ENCODE results near the gene TALDO1. TPM values are rescaled to one million over a fixed set of nuclear protein-coding genes. Genes with fewer than 3 reads are reported as not detected.

Gene TALDO1
- total RNA-seq, 1 donor from 2014 or later = 277 TPM

- intact Hi-C loops (cut with micrococcal nuclease) = no loop called here
Measured at GRCh38 chr11:709109-709997, 37.9 kb upstream of the TALDO1 start.

GRCh38 chr11:714436-714835 is 32.8 kb upstream of the TALDO1 start:
- intact Hi-C loops (cut with micrococcal nuclease) = no loop called here

- intact Hi-C loops (cut with micrococcal nuclease) = loop anchor here (10.0 kb wide), 1 partner anchor 105 kb away; the partner anchor contains the start of gene IRF7
Measured at GRCh38 chr11:719214-720016, 27.8 kb upstream of the TALDO1 start.

GRCh38 chr11:720017-720641 is 27.1 kb upstream of the TALDO1 start:
- intact Hi-C loops (cut with micrococcal nuclease) = loop anchor here (10.0 kb wide), 1 partner anchor 105 kb away; the partner anchor contains the start of gene IRF7

- intact Hi-C loops (cut with micrococcal nuclease) = loop anchor here (10.0 kb wide), 1 partner anchor 106 kb away; the partner anchor contains the start of gene IRF7
Measured at GRCh38 chr11:720642-721246, 26.5 kb upstream of the TALDO1 start.

GRCh38 chr11:721247-721740 is 26.0 kb upstream of the TALDO1 start:
- intact Hi-C loops (cut with micrococcal nuclease) = loop anchor here (10.0 kb wide), 1 partner anchor 106 kb away; the partner anchor contains the start of gene IRF7

GRCh38 chr11:721741-722345 is 25.4 kb upstream of the TALDO1 start:
- intact Hi-C loops (cut with micrococcal nuclease) = loop anchor here (10.0 kb wide), 1 partner anchor 107 kb away; the partner anchor contains the start of gene IRF7

GRCh38 chr11:722346-722811 is 24.9 kb upstream of the TALDO1 start:
- intact Hi-C loops (cut with micrococcal nuclease) = loop anchor here (10.0 kb wide), 1 partner anchor 108 kb away; the partner anchor contains the start of gene IRF7

GRCh38 chr11:723120-723883 is 24.0 kb upstream of the TALDO1 start:
- intact Hi-C loops (cut with micrococcal nuclease) = loop anchor here (1.0 to 10.0 kb wide), 4 partner anchors 27 to 168 kb away; partner anchors contain the start of gene IRF7

GRCh38 chr11:724049-724777 is 23.1 kb upstream of the TALDO1 start:
- intact Hi-C loops (cut with micrococcal nuclease) = loop anchor here (10.0 kb wide), 1 partner anchor 109 kb away; the partner anchor contains the start of gene IRF7

GRCh38 chr11:724778-725386 is 22.4 kb upstream of the TALDO1 start:
- intact Hi-C loops (cut with micrococcal nuclease) = loop anchor here (5.0 to 10.0 kb wide), 2 partner anchors 42 to 110 kb away; partner anchors contain the start of gene IRF7

GRCh38 chr11:725624-726202 is 21.6 kb upstream of the TALDO1 start:
- intact Hi-C loops (cut with micrococcal nuclease) = loop anchor here (2.0 to 10.0 kb wide), 3 partner anchors 42 to 165 kb away; partner anchors contain the start of genes IRF7, LMNTD2 and RASSF7

GRCh38 chr11:726278-727220 is 20.7 kb upstream of the TALDO1 start:
- intact Hi-C loops (cut with micrococcal nuclease) = loop anchor here (2.0 to 10.0 kb wide), 3 partner anchors 41 to 166 kb away; partner anchors contain the start of genes IRF7, LMNTD2 and RASSF7

- intact Hi-C loops (cut with micrococcal nuclease) = loop anchor here (2.0 to 10.0 kb wide), 3 partner anchors 40 to 166 kb away; partner anchors contain the start of genes IRF7, LMNTD2 and RASSF7
Measured at GRCh38 chr11:727281-727701, 20.0 kb upstream of the TALDO1 start.

- intact Hi-C loops (cut with micrococcal nuclease) = loop anchor here (2.0 to 10.0 kb wide), 3 partner anchors 39 to 167 kb away; partner anchors contain the start of genes IRF7, LMNTD2 and RASSF7
Measured at GRCh38 chr11:727859-728748, 19.2 kb upstream of the TALDO1 start.

All from T-helper 2 cell treated with Interferon-gamma antibody and Interleukin-4, amounts not matched to agents 100 ng/mL and 5 ng/mL, for 36 hours (primary cell).